22Rv1 (cell line): ENCODE measurements around the gene PRDM16.

Experiments used
- H3K27ac ChIP-seq: fragments of 450-650 bp; 2 replicates; pipeline ENCODE4 v1.5.1; 2017
- ZFX ChIP-seq: fragments of 450-650 bp; IDR thresholded peaks from 2 replicates; pipeline ENCODE4 v1.6.1; 2017; ENCODE audit warnings: antibody characterized with exemption, borderline replicate concordance
- TF ChIP-seq, protein P1 (sequence below): fragments of 450-650 bp; IDR thresholded peaks from 2 replicates; pipeline ENCODE4 v1.5.1; 2017; ENCODE audit warnings: mild to moderate bottlenecking

The PRDM16 gene

DNA sequence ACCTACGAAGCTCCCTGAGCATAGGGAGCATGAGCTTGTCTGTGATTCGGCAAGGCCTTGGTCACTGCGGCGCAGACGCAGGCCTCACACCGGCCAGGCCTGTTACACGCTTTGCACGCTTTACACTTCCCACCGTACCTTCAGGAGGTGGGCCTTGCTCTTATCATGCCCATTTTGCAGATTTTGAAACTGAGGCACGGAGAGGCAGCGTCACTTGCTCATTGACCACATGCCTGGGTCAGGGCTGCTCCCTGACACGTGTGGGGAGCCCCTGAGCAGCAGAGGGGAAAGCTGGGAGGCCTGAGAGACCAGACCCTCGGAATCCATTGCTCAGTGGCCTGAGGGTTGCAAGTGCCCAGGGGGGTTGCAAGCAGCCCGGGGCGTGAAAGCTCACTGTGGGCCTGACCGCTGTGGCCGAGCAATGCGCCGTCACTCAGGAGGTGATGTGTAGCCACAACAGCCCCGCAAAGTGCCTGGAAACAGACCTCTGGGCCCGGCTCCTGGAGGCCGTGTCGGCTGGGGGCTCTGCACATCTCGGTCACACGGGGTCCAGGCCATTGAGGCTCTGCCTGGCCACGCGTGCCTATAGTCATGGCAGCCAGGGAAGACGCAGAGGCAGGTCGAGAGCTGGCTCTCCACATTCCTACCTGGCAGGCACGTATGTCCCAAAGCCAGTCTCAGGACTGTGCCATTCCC lies 392.4 kb downstream of the PRDM16 start:
- no peak for TF ChIP-seq ZFX
- TF ChIP-seq, protein P1, sequence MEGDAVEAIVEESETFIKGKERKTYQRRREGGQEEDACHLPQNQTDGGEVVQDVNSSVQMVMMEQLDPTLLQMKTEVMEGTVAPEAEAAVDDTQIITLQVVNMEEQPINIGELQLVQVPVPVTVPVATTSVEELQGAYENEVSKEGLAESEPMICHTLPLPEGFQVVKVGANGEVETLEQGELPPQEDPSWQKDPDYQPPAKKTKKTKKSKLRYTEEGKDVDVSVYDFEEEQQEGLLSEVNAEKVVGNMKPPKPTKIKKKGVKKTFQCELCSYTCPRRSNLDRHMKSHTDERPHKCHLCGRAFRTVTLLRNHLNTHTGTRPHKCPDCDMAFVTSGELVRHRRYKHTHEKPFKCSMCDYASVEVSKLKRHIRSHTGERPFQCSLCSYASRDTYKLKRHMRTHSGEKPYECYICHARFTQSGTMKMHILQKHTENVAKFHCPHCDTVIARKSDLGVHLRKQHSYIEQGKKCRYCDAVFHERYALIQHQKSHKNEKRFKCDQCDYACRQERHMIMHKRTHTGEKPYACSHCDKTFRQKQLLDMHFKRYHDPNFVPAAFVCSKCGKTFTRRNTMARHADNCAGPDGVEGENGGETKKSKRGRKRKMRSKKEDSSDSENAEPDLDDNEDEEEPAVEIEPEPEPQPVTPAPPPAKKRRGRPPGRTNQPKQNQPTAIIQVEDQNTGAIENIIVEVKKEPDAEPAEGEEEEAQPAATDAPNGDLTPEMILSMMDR = no peak
- peak overlapping the region; percentile 71; the same call in 1 of the 2 replicates for H3K27ac ChIP-seq

DNA sequence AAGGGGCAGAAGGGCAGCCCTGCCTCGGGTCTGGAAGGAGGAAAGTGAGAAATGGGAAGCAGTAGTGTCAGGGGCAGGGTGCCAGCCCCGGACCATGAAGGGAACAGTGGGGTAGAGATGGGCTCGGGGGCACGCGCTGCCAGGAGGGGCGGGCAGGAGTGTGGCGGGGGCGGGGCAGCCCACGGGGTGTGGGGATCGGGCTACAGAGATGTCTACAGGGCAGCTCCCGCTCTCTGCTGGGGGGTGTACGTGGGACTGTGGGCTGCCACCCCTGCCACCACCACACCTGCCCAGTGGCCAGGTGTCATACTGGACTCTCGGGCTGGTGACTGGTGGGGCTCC lies 392.9 kb downstream of the PRDM16 start:
- TF ChIP-seq, protein P1 = no peak
- no peak for TF ChIP-seq ZFX
- H3K27ac ChIP-seq = no peak overlapping the region

DNA sequence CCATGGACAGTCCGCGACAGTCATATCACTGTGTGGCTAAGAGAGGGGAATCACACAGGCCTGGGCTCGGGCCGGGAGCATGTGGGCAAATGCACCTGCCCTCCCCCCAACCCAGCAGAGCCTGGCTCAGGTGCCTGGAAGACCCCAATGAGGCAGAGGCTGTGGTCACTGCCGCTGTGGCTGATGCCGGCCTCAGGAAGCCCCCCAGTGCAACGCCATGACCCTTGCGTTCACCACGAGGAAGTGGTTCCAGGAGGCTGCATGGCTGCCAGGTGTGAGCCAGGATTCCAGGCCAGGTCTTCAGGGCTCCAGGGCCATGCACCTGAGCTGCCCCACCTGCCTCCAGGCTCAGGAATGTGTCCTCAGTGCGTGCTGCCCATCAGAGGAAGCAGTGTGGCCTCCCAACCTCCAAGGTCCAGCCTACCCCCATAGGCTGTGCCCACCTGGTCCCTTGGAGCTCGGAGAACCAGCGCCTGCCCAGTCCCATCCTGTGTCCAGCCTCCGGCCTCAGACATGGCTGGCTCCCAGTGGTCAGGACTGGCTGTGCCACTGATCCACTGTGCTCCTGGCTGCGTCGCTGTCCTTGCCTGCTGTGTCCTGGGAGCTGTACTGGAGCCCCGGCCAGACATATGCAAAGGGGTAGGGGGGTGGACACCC lies 393.5 kb downstream of the PRDM16 start:
- H3K27ac ChIP-seq = no peak overlapping the region
- TF ChIP-seq, protein P1 = no peak

DNA sequence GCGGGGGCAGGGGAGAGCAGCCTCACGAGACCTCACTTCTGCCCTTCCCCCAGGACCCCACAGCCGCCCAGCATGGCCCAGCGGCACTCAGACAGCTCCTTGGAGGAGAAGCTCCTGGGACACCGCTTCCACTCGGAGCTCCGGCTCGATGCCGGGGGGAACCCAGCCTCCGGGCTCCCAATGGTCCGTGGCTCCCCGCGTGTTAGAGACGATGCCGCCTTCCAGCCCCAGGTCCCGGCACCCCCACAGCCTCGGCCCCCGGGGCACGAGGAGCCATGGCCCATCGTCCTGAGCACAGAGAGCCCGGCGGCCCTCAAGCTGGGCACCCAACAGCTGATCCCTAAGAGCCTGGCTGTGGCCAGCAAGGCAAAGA lies 394.0 kb downstream of the PRDM16 start:
- TF ChIP-seq ZFX = no peak
- TF ChIP-seq, protein P1 = no peak
- H3K27ac ChIP-seq = no peak overlapping the region

DNA sequence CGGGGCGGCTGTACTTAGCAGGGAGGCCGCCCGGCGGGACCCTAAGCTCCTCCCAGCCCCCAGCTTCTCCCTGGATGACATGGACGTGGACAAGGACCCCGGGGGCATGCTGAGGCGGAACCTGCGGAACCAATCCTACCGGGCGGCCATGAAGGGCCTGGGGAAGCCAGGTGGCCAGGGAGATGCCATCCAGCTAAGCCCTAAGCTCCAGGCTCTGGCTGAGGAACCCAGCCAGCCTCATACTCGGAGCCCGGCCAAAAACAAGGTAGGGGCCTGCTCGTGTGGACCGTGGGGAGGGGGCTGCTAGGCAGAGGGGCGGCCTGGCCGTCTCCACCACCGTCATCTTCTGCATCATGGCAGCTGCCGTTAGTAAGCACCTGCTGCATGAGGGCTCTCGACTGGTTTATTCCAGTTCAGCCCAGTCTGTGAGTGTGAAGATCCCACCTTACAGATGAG lies 394.4 kb downstream of the PRDM16 start:
- TF ChIP-seq, protein P1 = no peak
- no peak for TF ChIP-seq ZFX
- H3K27ac ChIP-seq = no peak overlapping the region

DNA sequence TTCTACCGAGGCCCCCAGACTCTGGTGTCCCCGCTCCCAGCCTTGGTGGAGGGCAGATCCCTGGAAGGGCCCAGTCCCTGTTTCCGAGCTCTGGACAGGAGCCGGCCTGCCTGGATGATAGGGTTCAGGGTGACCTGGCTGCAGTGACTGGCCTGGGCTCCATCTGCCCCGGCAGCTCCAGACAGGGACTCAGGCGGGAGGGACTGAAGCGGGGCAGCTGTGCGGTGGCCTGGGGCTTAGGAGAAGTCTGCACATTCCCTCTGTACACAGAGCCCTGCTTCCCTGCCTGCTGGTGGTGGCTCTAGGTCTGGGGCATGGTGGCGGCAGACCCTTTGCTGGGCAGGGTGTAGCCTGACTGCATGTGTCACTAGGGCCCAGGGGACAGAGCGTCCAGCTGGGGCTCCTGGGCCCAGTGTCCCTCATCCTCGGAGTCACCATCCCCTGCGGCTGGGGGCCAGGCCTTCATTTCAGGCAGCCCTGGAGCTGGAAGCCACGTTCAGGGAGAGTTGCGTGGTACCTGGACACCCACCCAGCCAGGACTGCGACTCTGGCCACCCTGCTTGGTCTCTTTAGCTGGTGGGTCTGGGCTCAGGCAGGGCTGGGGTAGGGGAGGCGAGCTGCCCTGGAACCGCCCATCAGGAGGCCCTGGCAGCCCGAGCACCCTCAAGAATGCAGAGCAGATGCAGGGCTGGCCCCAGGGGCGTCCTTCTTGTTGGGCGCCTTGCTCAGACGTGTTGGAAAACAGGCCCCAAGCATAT lies 395.1 kb downstream of the PRDM16 start:
- no peak overlapping the region for H3K27ac ChIP-seq
- TF ChIP-seq ZFX = no peak
- TF ChIP-seq, protein P1 = no peak

DNA sequence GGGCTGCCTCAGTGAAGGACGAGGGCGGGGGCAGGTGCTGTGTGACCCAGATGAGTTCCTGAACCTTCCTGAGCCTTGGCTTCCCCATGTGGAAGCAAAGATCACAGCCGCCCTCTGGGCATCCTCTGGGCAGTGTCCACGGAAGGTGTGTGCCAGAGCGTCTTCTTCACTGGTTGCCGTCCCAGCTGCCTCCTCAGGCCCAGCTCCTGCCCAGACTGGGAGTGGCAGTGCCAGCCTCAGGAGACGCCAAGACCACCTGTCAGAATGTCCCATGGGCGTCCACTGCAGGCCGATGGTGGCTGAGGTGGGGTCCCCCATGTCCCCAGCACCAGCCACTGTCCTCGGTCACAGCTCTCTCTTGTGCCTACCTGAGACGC lies 395.6 kb downstream of the PRDM16 start:
- no peak for TF ChIP-seq ZFX
- TF ChIP-seq, protein P1 = no peak

More for the DNA sequence above, 395.6 kb downstream of the PRDM16 start:
- H3K27ac ChIP-seq = no peak overlapping the region
